ENCODE data around the gene PANX1.

The PANX1 gene

GRCh38 chr11:94171693-94172440, 43.2 kb downstream of the PANX1 start:
- H3K9ac ChIP-seq (ENCODE audit: low read depth, low read length) = no peak overlapping the region
- H3K36me3 ChIP-seq (ENCODE audit: insufficient read depth, low read length) = peaks cover 3% of the 10 kb centered on the region
- peaks cover 9% of the 10 kb centered on the region for H3K4me1 ChIP-seq (ENCODE audit: control insufficient read depth, insufficient read depth, low read length)

DNA sequence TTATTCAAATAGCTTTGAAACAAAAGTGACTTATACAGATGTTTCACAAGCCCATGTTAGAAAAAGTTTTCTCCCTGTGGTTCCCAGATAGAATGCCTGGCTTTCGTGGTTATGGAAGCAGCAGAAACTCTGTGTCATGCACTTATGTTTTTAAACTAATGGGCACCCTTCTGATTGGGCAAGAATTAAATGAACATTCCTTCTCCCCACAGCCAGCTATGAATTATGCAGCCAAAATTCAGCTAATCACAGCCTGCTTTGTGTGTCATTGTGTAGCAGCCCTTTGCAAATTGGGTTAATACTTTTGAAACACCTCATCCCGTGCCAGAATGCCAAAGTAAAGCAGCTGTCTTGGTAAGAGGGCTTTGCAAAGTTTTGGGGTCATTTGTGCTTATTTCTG, 46.9 kb downstream of the PANX1 start:
- H3K9me3 ChIP-seq (replicated peaks; ENCODE audit: low read length) = no peaks in the 10 kb centered on the region
- no peak overlapping the region for H3K4me2 ChIP-seq (ENCODE audit: low read length)
- H3K4me1 ChIP-seq (ENCODE audit: control insufficient read depth, insufficient read depth, low read length) = peaks cover 9% of the 10 kb centered on the region
- no peak overlapping the region for H3K9ac ChIP-seq (ENCODE audit: low read depth, low read length)
- H3K4me3 ChIP-seq (ENCODE audit: low read length) = no peak overlapping the region
- no peaks in the 10 kb centered on the region for H3K27me3 ChIP-seq (ENCODE audit: control insufficient read depth, insufficient read depth, low read length)
- peaks cover 13% of the 10 kb centered on the region for H3K36me3 ChIP-seq (ENCODE audit: insufficient read depth, low read length)

More at GRCh38 chr11:94171693-94172440, 43.2 kb downstream of the PANX1 start:
- Histone ChIP-seq H3K4me3 (ENCODE audit: low read length) (no peak overlapping the region), H3K9me3 (replicated peaks; ENCODE audit: low read length) (no peaks in the 10 kb centered on the region), H3K4me2 (ENCODE audit: low read length) (no peak overlapping the region), H3K27me3 (ENCODE audit: control insufficient read depth, insufficient read depth, low read length) (no peaks in the 10 kb centered on the region)

DNA sequence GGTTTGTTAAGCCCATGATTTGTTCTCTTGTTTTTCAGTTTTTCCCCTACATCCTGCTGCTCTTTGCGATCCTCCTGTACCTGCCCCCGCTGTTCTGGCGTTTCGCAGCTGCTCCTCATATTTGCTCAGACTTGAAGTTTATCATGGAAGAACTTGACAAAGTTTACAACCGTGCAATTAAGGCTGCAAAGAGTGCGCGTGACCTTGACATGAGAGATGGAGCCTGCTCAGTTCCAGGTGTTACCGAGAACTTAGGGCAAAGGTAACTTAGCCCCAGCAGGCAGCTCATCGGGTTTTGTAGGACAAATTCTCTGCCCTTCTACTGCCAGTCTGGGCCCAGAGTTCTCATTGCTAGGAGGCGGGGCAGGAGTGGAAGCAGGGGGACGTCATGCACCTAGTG, 49.7 kb downstream of the PANX1 start:
- Histone ChIP-seq H3K4me3 (ENCODE audit: low read length) (no peak overlapping the region), H3K4me2 (ENCODE audit: low read length) (no peak overlapping the region), H3K36me3 (ENCODE audit: insufficient read depth, low read length) (peaks cover 29% of the 10 kb centered on the region), H3K9ac (ENCODE audit: low read depth, low read length) (no peak overlapping the region), H3K9me3 (replicated peaks; ENCODE audit: low read length) (no peaks in the 10 kb centered on the region), H3K4me1 (ENCODE audit: control insufficient read depth, insufficient read depth, low read length) (peaks cover 9% of the 10 kb centered on the region), H3K27me3 (ENCODE audit: control insufficient read depth, insufficient read depth, low read length) (no peaks in the 10 kb centered on the region)

- Histone ChIP-seq H3K27me3 (ENCODE audit: control insufficient read depth, insufficient read depth, low read length) (no peaks in the 10 kb centered on the region), H3K4me3 (ENCODE audit: low read length) (no peak overlapping the region), H3K4me1 (ENCODE audit: control insufficient read depth, insufficient read depth, low read length) (peaks cover 17% of the 10 kb centered on the region), H3K9me3 (replicated peaks; ENCODE audit: low read length) (no peaks in the 10 kb centered on the region), H3K36me3 (ENCODE audit: insufficient read depth, low read length) (peaks cover 32% of the 10 kb centered on the region), H3K9ac (ENCODE audit: low read depth, low read length) (no peak overlapping the region), H3K4me2 (ENCODE audit: low read length) (no peak overlapping the region)
Observed at GRCh38 chr11:94179696-94180095, 51.1 kb downstream of the PANX1 start.

- H3K9me3 ChIP-seq (replicated peaks; ENCODE audit: low read length) = no peaks in the 10 kb centered on the region
- H3K4me2 ChIP-seq (ENCODE audit: low read length) = no peak overlapping the region
- no peaks in the 10 kb centered on the region for H3K27me3 ChIP-seq (ENCODE audit: control insufficient read depth, insufficient read depth, low read length)
- no peak overlapping the region for H3K4me3 ChIP-seq (ENCODE audit: low read length)
- peaks cover 13% of the 10 kb centered on the region for H3K4me1 ChIP-seq (ENCODE audit: control insufficient read depth, insufficient read depth, low read length)
- H3K9ac ChIP-seq (ENCODE audit: low read depth, low read length) = no peak overlapping the region
- H3K36me3 ChIP-seq (ENCODE audit: insufficient read depth, low read length) = peaks cover 32% of the 10 kb centered on the region
Observed at GRCh38 chr11:94181526-94181925, 52.9 kb downstream of the PANX1 start.

DNA sequence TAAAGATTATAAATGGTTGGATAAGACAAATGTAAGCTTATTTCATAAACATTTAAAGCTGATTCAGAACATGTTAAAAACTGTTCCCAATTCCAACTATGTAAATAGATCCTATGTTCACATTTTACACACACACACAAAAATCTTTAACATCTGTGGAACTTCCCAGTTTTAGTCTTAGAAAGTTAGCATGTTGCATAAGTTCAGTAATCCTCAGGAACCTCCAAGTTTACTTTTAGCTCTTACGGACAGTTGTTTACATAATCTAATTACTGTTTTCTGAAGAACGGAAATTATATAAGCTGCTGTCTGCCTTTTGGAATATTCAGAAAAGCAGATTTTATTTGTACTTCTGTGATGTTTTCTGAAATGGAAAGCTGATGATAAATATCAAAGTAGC, 53.3 kb downstream of the PANX1 start:
- Histone ChIP-seq H3K4me3 (ENCODE audit: low read length) (no peak overlapping the region), H3K9me3 (replicated peaks; ENCODE audit: low read length) (no peaks in the 10 kb centered on the region), H3K9ac (ENCODE audit: low read depth, low read length) (no peak overlapping the region), H3K4me2 (ENCODE audit: low read length) (no peak overlapping the region), H3K4me1 (ENCODE audit: control insufficient read depth, insufficient read depth, low read length) (peaks cover 13% of the 10 kb centered on the region), H3K27me3 (ENCODE audit: control insufficient read depth, insufficient read depth, low read length) (no peaks in the 10 kb centered on the region), H3K36me3 (ENCODE audit: insufficient read depth, low read length) (peaks cover 32% of the 10 kb centered on the region)

- no peak overlapping the region for H3K9ac ChIP-seq (ENCODE audit: low read depth, low read length)
- H3K27me3 ChIP-seq (ENCODE audit: control insufficient read depth, insufficient read depth, low read length) = no peaks in the 10 kb centered on the region
- H3K9me3 ChIP-seq (replicated peaks; ENCODE audit: low read length) = no peaks in the 10 kb centered on the region
- peaks cover 28% of the 10 kb centered on the region for H3K36me3 ChIP-seq (ENCODE audit: insufficient read depth, low read length)
- peaks cover 13% of the 10 kb centered on the region for H3K4me1 ChIP-seq (ENCODE audit: control insufficient read depth, insufficient read depth, low read length)
- no peak overlapping the region for H3K4me2 ChIP-seq (ENCODE audit: low read length)
- H3K4me3 ChIP-seq (ENCODE audit: low read length) = no peak overlapping the region
Observed at GRCh38 chr11:94183251-94183885, 54.7 kb downstream of the PANX1 start.

- H3K4me3 ChIP-seq (ENCODE audit: low read length) = no peak overlapping the region
- no peaks in the 10 kb centered on the region for H3K27me3 ChIP-seq (ENCODE audit: control insufficient read depth, insufficient read depth, low read length)
- H3K9ac ChIP-seq (ENCODE audit: low read depth, low read length) = no peak overlapping the region
- H3K4me1 ChIP-seq (ENCODE audit: control insufficient read depth, insufficient read depth, low read length) = peaks cover 13% of the 10 kb centered on the region
- no peaks in the 10 kb centered on the region for H3K9me3 ChIP-seq (replicated peaks; ENCODE audit: low read length)
- peaks cover 25% of the 10 kb centered on the region for H3K36me3 ChIP-seq (ENCODE audit: insufficient read depth, low read length)
- no peak overlapping the region for H3K4me2 ChIP-seq (ENCODE audit: low read length)
Observed at GRCh38 chr11:94183886-94184264, 55.2 kb downstream of the PANX1 start.

- Histone ChIP-seq H3K4me2 (ENCODE audit: low read length) (no peak overlapping the region), H3K27me3 (ENCODE audit: control insufficient read depth, insufficient read depth, low read length) (no peaks in the 10 kb centered on the region), H3K36me3 (ENCODE audit: insufficient read depth, low read length) (peaks cover 25% of the 10 kb centered on the region), H3K9ac (ENCODE audit: low read depth, low read length) (no peak overlapping the region), H3K4me3 (ENCODE audit: low read length) (no peak overlapping the region), H3K9me3 (replicated peaks; ENCODE audit: low read length) (no peaks in the 10 kb centered on the region), H3K4me1 (ENCODE audit: control insufficient read depth, insufficient read depth, low read length) (peaks cover 13% of the 10 kb centered on the region)
Observed at GRCh38 chr11:94184362-94184761, 55.7 kb downstream of the PANX1 start.

- peaks cover 22% of the 10 kb centered on the region for H3K36me3 ChIP-seq (ENCODE audit: insufficient read depth, low read length)
- H3K27me3 ChIP-seq (ENCODE audit: control insufficient read depth, insufficient read depth, low read length) = no peaks in the 10 kb centered on the region
- H3K4me1 ChIP-seq (ENCODE audit: control insufficient read depth, insufficient read depth, low read length) = peaks cover 13% of the 10 kb centered on the region
- H3K9me3 ChIP-seq (replicated peaks; ENCODE audit: low read length) = no peaks in the 10 kb centered on the region
- H3K9ac ChIP-seq (ENCODE audit: low read depth, low read length) = no peak overlapping the region
- no peak overlapping the region for H3K4me2 ChIP-seq (ENCODE audit: low read length)
- no peak overlapping the region for H3K4me3 ChIP-seq (ENCODE audit: low read length)
Observed at GRCh38 chr11:94184846-94185245, 56.2 kb downstream of the PANX1 start.

- Histone ChIP-seq H3K9me3 (replicated peaks; ENCODE audit: low read length) (no peaks in the 10 kb centered on the region), H3K4me2 (ENCODE audit: low read length) (no peak overlapping the region), H3K9ac (ENCODE audit: low read depth, low read length) (no peak overlapping the region), H3K36me3 (ENCODE audit: insufficient read depth, low read length) (peaks cover 18% of the 10 kb centered on the region), H3K4me1 (ENCODE audit: control insufficient read depth, insufficient read depth, low read length) (peaks cover 13% of the 10 kb centered on the region), H3K4me3 (ENCODE audit: low read length) (no peak overlapping the region), H3K27me3 (ENCODE audit: control insufficient read depth, insufficient read depth, low read length) (no peaks in the 10 kb centered on the region)
Observed at GRCh38 chr11:94185416-94186084, 56.9 kb downstream of the PANX1 start.
